Activated CD8-positive, alpha-beta T cell treated with anti-CD3 and anti-CD28 coated beads for 36 hours (primary cell): Measurements from ENCODE around the gene NTSR1. TPM values are rescaled to one million over a fixed set of nuclear protein-coding genes. Genes with fewer than 3 reads are reported as not detected.
A peak's percentile ranks its signal among the peaks of the same experiment; 100 is the strongest.

Source experiments
- ATAC-seq: fragments of 200-7000 bp; cut with Tn5 transposase; one replicate; pipeline ENCODE4 v1.10.0; 2021; ENCODE audit warnings: mild to moderate bottlenecking, moderate library complexity
- CTCF ChIA-PET: fragments of 350-600 bp; sonication (Branson Sonifier 250); formaldehyde crosslinking; loops from one replicate; lab custom pipeline; 2021; ENCODE audit warnings: antibody characterized with exemption; lab: Charles Lee
- POLR2A ChIA-PET: fragments of 350-600 bp; sonication (Branson Sonifier 250); formaldehyde crosslinking; loops from one replicate; lab custom pipeline; 2021; ENCODE audit warnings: antibody characterized with exemption; lab: Charles Lee
- DNase-seq: peaks from one replicate; pipeline ENCODE4 v3.0.0-alpha.2; 2020
- H3K27ac Mint-ChIP-seq: one replicate; pipeline ENCODE4 v1.8.0; 2021; ENCODE audit warnings: mild to moderate bottlenecking, mixed read lengths
- H3K27me3 Mint-ChIP-seq: one replicate; pipeline ENCODE4 v1.8.0; 2021; ENCODE audit warnings: mixed read lengths
- H3K36me3 Mint-ChIP-seq: one replicate; pipeline ENCODE4 v1.8.0; 2021; ENCODE audit warnings: low read depth, mixed read lengths
- H3K4me1 Mint-ChIP-seq: one replicate; pipeline ENCODE4 v1.8.0; 2021; ENCODE audit warnings: low read depth, mixed read lengths
- H3K4me3 Mint-ChIP-seq: one replicate; pipeline ENCODE4 v1.8.0; 2021; ENCODE audit warnings: mild to moderate bottlenecking, moderate library complexity, mixed read lengths
- H3K9me3 Mint-ChIP-seq: one replicate; pipeline ENCODE4 v1.8.0; 2021; ENCODE audit warnings: mixed read lengths
- CTCF ChIP-seq: fragments of 200-600 bp; IDR thresholded peaks from one replicate; pipeline ENCODE4 v1.8.0; 2022; ENCODE audit warnings: antibody characterized with exemption, mild to moderate bottlenecking
- intact Hi-C: fragments of 100-400 bp; cut with micrococcal nuclease; formaldehyde crosslinking; loops from one replicate; pipeline ENCODE4 v1.10.0; 2022
- total RNA-seq, 2 experiments: library from RNA; stranded (reverse); gene quantifications; one replicate each; pipeline ENCODE4 v1.2.3, GENCODE V29; 2021

Gene NTSR1
- total RNA-seq, 2 experiments from 2014 or later = not detected

GRCh38 chr20:62738025-62738881 lies 29.6 kb downstream of the NTSR1 start:
- no peak for DNase-seq
- ChIA-PET POLR2A (no interaction called here), CTCF (no interaction called here)
- H3K9me3 Mint-ChIP-seq = no peaks in the 10 kb centered on the region
- H3K4me1 Mint-ChIP-seq = peaks cover 34% of the 10 kb centered on the region
- no peaks in the 10 kb centered on the region for H3K36me3 Mint-ChIP-seq
- H3K27ac Mint-ChIP-seq = no peak overlapping the region
- no peak for TF ChIP-seq CTCF
- intact Hi-C loops = no loop called here
- no peaks in the 10 kb centered on the region for H3K27me3 Mint-ChIP-seq
- H3K4me3 Mint-ChIP-seq = no peak overlapping the region
- ATAC-seq = no peak

- CTCF ChIA-PET = interaction anchor here (1.4 kb wide), 1 partner anchor 21 kb away, joined by 3 read pairs; no protein-coding TSS in a partner anchor
- POLR2A ChIA-PET = interaction anchor here (0.8 kb wide), 1 partner anchor 44 kb away, joined by 3 read pairs; no protein-coding TSS in a partner anchor
- intact Hi-C loops = no loop called here
- DNase-seq (no peak), ATAC-seq (no peak)
- no peaks in the 10 kb centered on the region for H3K27me3 Mint-ChIP-seq
- no peaks in the 10 kb centered on the region for H3K9me3 Mint-ChIP-seq
- H3K27ac Mint-ChIP-seq = peak overlapping the region; percentile 91
- H3K36me3 Mint-ChIP-seq = no peaks in the 10 kb centered on the region
- TF ChIP-seq CTCF = no peak
- H3K4me1 Mint-ChIP-seq = peaks cover 34% of the 10 kb centered on the region
- no peak overlapping the region for H3K4me3 Mint-ChIP-seq
Observed at GRCh38 chr20:62739067-62739466, 30.4 kb downstream of the NTSR1 start.

GRCh38 chr20:62739581-62740285 lies 31.1 kb downstream of the NTSR1 start:
- intact Hi-C loops = no loop called here
- H3K27ac Mint-ChIP-seq = peak overlapping the region; percentile 91

GRCh38 chr20:62740286-62741141 lies 31.9 kb downstream of the NTSR1 start:
- H3K9me3 Mint-ChIP-seq = no peaks in the 10 kb centered on the region
- peak overlapping the region; percentile 65 for H3K4me3 Mint-ChIP-seq
- peak; percentile 83 for ATAC-seq
- H3K27ac Mint-ChIP-seq = peak overlapping the region; percentile 91
- no peak for TF ChIP-seq CTCF
- H3K4me1 Mint-ChIP-seq = peaks cover 31% of the 10 kb centered on the region
- H3K36me3 Mint-ChIP-seq = no peaks in the 10 kb centered on the region
- DNase-seq = peak; percentile 88
- POLR2A ChIA-PET = interaction anchor here (0.6 to 1.4 kb wide), 3 partner anchors 22 to 137 kb away, joined by 3 to 4 read pairs (median 3); no protein-coding TSS in a partner anchor
- CTCF ChIA-PET = interaction anchor here (0.7 to 1.2 kb wide), 2 partner anchors 63 to 68 kb away, joined by 3 to 4 read pairs; no protein-coding TSS in a partner anchor
- intact Hi-C loops = no loop called here
- no peaks in the 10 kb centered on the region for H3K27me3 Mint-ChIP-seq

More at GRCh38 chr20:62739581-62740285, 31.1 kb downstream of the NTSR1 start:
- CTCF ChIA-PET = interaction anchor here (1.4 kb wide), 1 partner anchor 21 kb away, joined by 3 read pairs; no protein-coding TSS in a partner anchor
- Mint-ChIP-seq H3K36me3 (no peaks in the 10 kb centered on the region), H3K4me1 (peaks cover 34% of the 10 kb centered on the region), H3K4me3 (peak overlapping the region; percentile 65), H3K9me3 (no peaks in the 10 kb centered on the region), H3K27me3 (no peaks in the 10 kb centered on the region)
- POLR2A ChIA-PET = interaction anchor here (0.8 to 1.4 kb wide), 2 partner anchors 45 kb away, joined by 3 read pairs; no protein-coding TSS in a partner anchor
- DNase-seq (peak; percentile 64), ATAC-seq (peak; percentile 29)
- no peak for TF ChIP-seq CTCF
